ENCODE data around the gene SRSF5.

Gene SRSF5

DNA sequence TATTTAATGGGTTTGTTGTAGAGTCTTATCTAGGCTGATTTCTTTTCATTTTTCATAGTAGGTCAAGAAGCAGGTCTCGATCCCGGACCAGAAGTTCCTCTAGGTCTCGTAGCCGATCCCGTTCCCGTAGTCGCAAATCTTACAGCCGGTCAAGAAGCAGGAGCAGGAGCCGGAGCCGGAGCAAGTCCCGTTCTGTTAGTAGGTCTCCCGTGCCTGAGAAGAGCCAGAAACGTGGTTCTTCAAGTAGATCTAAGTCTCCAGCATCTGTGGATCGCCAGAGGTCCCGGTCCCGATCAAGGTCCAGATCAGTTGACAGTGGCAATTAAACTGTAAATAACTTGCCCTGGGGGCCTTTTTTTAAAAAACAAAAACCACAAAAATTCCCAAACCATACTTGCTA lies 4.2 kb downstream of the SRSF5 start:
- no peak for DNase-seq

DNA sequence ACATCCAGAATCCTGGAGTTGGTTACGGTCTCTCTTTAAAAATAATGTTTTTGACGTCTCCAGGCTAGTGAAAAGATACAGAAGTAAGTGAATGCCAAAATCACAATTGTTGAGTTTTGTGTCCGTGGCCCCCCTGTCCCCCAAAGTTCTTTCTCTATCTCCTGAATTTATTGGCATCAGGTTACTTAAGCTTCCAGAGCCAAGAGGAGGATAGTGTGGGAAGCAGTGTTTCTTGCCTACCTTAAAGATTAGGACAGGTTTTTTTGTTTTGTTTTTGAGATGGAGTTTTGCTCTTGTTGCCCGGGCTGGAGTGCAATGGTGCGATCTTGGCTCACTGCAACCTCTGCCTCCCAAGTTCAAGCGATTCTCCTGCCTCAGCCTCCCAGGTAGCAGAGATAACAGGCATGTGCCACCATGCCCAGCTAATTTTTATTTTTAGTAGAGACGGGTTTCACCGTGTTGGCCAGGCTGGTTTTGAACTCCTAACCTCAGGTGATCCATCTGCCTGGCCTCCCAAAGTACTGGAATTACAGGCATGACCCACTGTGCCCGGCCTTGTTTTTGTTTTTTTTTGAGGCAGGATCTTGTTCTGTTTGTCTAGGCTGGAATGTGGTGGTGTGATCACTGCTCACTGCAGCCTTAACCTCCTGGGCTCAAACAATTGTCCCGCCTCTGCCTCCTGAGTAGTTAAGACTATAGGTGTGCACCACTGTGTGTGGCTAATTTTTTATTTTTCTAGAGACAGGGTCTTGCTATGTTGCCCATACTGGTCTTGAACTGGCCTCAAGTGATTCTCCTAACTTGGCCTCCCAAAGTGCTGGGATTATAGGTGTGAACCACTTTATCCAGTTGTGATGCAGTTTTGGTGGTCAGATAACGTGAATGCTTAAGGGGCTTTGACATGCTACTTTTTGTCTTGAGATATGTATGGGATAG lies 5.4 kb downstream of the SRSF5 start:
- no peak for DNase-seq

DNA sequence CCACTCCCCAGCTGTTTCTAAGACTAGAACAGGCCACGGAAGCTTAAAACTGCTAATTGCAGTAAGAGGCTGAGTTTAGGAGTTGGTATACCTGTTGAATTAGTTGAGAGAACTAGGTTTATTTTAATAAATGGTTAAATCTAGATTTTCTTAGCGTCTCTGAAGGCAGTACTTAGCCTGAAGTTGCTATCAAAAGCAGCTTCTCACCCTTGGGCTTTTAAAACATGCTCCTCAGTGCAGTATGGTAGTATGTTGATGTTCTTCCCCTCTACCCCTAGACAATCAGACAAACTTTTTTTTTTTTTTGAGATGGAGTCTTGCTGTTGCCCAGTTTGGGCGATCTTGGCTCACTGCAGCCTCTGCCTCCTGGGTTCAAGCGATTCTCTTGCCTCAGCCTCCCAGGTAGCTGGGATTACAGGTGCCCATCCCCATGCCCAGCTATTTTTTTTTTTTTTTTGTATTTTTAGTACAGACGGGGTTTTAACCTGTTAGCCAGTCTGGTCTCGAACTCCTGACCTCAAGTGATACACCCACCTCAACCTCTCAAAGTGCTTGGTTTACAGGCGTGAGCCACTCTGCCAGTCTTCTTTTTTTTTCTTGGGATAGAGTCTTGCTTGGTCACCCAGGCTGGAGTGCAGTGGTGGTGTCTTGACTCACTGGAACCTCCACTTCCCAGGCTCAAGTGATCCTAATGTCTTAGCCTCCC lies 6.8 kb downstream of the SRSF5 start:
- no peak for DNase-seq

DNA sequence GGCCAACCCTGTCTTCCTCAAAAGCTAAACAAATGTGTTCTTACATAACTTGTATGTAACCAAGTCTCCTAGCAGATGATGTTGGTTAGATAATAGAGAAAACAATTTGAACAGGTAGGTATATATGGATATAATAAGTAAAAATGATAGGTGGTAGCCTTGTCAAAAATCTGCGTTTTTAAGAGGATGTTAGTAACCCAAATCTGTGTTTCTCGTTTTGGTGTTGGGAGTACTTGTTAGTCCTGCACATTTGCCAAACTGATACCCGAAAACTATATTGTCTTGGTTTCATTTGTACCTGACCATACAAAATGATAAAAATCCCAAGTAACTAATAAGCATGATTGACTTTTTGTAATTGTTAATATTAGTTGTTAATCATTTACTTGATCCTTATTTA lies 8.1 kb downstream of the SRSF5 start:
- DNase-seq: no peak

DNA sequence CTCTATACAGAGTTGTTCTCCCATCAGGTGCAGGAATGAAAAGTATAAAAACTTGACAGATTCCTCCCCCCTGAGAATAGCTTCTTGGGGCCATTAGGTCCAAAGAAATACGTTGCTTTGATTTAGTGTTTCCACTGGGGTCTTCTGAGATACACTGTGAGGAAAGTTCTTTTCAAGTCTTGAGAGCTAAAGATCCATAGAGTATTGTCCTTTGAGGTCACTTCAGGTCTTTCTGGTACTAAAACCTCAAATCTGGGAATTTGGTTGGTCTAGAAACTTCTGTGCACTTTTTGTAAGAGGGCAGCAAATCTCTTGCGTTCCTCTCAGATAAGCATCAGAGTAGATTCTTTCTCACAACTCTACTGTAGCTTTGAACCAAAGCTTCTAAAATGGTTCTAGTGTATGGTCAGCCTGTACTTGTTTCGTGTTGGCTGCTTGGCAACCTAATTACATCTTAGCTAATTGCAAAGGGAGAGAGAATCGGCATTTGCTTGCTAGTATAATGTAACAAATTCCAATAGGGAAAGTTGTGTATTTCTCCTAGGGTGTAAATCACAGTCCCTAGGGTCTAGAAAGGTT lies 10.0 kb downstream of the SRSF5 start:
- no peak for DNase-seq

DNA sequence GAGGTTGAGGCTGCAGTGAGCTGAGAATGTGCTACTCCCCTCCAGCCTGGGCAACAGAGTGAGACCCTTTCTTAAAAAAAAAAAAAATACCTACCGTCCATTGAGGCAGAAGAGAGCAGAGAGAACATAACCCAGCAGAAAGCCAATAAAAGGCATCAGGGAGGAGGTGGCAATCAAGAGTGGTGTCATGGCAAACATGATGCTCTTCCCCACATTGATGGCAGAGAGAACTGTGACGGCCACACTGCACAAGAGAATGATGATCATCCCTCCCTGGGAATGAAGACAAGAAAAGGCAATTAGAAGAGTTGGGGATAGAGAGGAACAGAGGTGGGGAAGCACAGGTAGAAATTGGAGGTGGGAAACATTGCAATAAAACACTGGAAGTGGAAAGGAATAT lies 12.1 kb downstream of the SRSF5 start:
- no peak for DNase-seq

DNA sequence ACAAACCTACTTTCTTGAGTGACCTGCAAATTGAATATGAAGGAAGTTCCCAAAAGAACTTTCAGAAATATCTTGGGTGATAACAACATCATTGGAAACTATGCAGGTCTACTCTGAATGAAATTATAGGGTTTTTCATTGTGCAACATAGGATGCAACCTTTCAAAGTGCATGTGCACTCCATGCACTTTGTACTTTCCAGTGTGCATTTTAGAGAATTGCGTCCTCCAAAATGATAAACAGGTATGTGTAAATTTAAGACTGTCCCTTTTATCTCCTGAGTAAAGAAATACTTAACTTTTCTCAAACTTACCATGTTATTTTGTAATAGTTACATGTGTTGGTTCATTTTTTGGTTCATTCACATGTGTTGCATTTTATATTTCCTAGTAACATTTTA lies 13.2 kb downstream of the SRSF5 start:
- DNase-seq: no peak

DNA sequence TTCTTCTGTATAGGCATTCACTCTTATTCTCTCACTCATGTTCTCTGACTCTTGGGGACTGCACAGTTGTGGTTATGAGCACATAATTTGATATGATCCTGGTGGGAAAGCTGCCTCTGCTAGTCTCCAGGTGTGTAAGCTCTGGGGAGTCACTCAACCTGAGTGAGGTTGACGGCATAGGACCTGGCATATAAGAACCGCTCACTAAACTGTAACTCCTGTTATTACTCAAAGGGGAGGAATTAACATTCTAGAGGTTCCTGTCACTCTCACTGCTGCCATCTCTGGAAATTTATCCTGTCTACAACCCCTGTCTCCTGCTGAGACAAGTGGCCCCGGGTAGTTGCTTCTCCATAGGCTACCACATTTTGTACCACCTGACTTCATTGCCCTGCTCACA lies 14.0 kb downstream of the SRSF5 start:
- no peak for DNase-seq

DNA sequence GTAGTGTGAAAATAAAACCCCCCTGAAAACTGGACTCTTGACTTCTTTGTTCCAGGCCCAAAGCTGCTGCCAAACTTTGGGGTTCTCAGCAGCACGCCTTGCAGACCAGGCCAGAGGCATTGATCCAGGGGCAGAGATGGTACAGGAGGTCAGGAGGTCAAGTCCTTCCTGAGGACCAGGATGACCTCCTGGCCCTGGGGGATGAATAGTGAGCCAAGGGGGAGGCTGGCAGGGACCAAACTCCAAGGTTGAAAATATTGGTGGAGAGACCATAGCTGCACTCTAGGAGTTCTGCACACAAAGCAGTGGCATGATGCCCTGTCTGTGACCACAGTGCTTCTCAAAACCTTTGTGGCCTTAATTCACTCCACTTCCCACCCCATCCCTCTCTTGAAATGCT lies 18.0 kb downstream of the SRSF5 start:
- no peak for DNase-seq

DNA sequence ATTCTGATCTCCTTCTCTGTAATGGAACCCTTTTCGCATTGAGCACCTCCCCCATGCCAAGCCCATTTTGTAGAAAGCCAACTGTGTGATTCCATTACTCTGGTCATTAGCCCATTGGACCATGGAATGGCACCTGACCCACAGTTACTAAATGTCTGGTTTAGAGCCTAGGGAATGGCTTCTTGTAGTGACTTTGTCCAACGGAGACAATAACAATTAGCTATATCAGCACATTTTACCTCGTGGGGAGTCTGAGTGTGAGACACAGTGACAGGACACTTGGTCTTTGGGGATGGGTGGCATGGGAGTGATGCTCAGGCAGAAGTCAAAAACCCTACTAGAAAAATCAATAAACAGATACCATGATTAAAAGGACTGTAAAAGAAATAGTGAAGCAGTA lies 19.7 kb downstream of the SRSF5 start:
- DNase-seq: no peak

DNA sequence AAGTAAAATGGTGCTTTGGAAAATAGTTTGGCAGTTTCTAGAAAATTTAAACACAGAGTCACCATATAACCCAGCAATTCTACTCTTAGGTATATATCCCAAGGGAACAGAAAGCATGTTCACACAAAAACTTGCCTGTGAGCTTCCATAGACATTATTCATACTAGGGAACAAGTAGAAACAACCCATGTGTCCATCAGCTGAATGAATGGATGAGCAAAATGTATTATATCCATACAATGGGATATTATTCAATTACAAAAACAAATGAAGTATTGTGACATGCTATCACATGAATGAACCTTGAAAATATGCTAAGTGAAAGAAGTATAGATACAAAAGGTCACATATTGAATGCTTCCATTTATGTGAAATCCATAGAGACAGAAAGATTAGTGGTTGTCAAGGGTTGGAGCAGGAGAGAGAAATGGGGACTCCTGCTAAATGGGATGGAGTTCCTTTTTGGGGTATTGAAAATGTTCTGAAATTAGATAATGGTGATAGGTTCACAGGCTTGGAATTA lies 22.2 kb downstream of the SRSF5 start:
- no peak for DNase-seq

DNA sequence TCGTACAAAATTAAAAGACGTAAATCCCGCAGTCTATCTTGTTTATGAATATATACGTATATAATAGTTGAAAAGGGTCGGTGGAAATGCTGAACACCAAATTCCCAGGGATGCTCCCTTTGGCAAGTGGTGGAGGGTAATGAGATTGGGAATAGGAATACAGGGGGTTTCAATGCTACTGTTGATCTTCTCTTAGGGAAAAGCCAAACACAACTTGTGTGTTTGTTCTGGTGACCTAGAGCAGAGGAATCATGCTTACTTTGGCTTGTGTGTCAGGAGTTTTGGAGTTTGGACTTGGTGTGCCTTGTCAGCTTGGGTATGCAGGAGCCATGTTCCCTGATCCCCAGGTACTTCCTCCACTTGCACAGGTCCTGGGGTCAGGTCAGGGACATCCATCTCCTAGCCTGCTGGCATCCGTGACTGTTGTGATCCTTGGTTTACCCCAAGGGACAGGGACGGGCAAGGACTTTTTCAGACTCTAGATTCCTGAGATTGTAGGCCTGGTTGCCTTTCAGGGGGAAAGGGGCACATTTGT lies 26.0 kb downstream of the SRSF5 start:
- DNase-seq: no peak

DNA sequence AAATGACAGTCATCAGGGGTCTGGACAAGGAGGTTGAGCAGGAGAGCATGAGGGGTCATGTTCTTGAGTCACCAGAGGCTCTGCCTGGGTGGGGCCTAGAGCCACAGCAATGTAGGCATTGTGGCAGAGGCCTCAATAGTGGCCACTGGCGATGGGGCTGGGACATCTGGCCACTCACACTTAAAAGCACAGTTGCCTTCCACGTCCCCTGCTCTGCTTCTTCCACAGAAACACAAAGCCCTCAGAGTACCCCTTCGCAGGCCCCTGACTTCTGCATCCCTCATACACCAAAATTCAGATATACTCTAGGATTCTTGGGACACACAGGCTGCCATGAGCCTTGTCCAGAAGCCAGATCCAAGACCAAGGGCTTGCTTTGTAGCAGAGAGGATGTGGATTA lies 27.8 kb downstream of the SRSF5 start:
- no peak for DNase-seq

DNA sequence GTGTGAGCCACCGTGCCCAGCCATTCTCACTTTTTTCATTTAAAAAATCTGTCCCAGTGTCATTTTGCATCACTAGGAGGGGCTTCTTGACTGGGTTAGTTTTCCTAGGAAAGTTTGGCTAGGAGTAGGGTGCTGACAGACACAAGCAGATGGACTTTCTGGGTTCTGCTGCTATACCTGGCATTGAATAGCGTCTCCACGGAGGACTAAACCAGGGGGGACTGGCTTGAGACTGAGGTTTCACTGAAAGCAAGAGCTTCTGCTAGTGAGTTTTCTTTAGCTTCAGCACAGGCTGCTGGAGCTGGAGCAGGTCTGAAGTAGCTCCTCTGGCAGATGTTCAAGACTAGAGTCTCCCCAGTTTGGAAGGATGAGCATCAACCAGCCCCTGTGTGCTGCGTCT lies 28.7 kb downstream of the SRSF5 start:
- no peak for DNase-seq

DNA sequence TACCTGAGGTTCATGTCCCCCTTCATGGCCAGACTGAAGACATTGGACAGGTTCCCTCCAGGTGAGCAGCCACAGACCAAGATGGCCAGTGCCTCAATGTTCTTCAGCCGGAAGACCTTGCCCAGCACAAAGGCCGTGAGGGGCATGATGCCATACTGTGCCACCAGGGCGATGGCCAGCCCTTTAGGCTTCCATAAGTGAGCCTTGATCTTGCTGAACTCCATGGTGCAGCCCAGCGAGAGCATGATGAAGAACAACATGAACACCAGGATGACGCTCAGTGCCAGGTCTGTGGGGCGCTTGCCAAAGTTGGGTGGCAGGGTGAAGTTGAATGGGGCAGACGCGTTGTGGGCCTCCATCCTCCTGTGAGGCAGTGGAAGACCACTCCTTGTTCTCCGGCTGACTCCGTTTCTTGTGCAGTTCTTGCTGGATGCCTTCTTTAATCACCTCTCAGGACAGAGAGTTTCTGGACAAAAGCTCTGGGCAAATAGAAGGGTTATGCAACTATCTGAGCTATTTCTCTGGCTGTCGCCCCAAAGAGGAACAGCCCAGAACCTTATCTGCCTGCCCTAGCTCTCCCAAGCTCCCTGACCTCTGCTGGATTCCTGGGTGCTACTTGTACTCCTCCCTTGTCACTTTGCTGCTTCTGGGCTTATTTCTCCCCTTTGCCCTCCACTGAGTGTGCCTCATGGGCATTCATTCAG lies 30.0 kb downstream of the SRSF5 start, which contains the start of gene SLC10A1:
Gene SLC10A1 (minus strand): TSS at position 445 of the 704 bp plus-strand sequence. CDS start 86 bp downstream, at position 359.
- no peak for DNase-seq

DNA sequence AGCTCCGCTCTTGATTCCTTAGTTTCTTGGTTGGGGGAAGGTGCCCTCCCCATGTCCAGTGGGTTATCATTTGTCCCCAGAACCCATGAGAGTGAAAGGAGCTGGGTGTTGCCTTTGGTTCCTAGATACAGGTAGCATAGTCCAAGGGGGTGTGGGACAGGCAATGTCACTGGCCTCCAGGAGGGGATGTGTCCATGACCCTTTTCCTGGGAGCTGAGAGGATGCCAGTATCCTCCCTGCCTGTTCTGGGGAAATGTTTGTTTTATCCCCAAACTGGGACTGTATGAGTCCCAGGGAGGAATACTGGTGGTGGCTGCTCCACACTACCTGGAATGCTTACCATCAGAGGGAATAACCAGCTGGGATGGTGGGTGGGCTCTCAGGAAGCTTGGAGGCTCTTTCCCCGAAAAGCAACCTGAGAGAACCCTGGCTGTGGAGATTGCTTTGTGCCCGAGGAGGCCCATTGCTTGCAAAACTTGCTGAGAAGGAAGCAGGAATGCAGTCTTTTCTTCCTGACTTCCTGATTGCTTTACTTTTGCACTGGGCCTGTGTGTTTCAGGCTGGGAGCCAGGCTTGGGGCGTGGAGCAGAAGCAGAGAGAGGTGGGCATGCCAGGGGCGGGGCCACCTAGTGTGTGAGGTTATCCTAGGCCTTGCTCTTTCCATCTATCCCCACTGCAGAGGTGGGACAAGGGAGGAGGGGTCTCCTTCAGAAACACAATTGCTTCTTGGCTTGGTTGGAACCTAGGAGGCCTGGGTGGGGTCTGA lies 30.8 kb downstream of the SRSF5 start:
- DNase-seq: no peak

DNA sequence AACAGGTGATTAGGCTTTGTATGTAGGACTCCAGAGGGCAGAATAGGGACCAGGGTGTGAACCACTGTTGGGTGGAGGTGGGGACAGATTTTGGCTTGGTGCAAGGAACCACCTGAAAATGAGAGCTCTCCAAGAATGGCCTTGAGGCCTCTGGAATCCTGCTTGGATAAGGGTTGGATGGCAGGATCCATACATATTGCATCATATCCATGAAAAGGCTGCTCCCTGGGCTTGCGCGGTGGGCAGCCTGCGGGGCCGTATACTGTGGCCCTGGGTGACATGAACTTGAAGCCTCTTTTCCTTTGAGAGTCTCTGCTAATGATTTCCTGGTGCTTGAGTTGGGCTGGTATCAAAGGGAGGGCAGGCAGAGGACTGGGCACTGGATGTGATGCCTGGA lies 31.4 kb downstream of the SRSF5 start:
- no peak for DNase-seq

DNA sequence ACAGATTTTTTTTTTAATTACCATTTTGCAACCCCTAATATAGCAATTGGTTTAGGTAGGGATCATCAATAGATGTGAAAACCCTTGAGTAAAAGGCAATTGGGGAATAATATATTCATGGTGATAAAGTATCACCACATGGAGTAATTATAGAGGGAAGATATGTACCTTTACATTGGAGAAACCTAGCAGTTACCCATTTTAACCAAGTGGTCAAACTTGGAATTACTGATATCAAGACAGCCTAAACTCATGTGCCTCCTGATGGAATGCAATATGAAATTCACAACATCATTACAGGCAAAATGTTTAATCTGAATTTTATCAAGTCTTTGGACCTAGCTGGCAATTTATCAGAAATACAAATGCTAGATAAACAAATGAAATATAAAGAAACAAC lies 36.8 kb downstream of the SRSF5 start:
- DNase-seq: no peak

DNA sequence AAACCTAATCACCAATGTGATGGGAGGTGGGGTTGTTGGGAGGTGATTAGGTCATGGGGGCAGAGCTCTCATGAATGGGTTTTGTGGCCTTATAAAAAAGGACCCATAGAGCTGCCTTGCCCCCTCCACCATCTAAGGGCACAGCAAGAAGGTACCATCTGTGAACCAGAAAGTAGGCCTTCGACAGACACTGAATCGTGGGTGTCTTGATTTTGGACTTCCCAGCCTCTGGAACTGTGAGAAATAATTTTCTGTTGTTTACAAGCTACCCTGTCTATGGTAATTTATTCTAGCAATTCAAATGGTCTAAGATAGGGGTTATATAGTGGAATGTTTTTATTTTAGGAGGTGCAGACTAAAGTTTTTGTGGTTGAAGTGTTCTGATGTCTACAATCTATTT lies 38.0 kb downstream of the SRSF5 start:
- no peak for DNase-seq

DNA sequence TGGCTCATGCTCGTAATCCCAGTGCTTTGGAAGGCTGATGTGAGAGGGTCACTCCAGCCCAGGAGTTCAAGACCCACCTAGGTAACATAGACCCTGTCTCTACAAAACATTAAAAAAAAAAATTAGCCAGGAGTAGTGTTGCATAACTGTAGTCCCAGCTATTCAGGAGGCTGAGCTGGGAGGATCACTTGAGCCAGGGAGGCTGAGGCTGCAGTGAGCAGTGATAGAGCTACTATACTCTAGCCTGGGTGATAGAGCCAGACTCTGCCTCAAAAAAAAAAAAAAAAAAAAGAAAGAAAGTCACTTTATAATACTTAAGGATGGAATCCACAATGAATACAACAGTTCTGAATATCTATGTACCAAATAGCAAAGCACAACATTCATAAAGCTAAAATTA lies 40.2 kb downstream of the SRSF5 start:
- no peak for DNase-seq

DNA sequence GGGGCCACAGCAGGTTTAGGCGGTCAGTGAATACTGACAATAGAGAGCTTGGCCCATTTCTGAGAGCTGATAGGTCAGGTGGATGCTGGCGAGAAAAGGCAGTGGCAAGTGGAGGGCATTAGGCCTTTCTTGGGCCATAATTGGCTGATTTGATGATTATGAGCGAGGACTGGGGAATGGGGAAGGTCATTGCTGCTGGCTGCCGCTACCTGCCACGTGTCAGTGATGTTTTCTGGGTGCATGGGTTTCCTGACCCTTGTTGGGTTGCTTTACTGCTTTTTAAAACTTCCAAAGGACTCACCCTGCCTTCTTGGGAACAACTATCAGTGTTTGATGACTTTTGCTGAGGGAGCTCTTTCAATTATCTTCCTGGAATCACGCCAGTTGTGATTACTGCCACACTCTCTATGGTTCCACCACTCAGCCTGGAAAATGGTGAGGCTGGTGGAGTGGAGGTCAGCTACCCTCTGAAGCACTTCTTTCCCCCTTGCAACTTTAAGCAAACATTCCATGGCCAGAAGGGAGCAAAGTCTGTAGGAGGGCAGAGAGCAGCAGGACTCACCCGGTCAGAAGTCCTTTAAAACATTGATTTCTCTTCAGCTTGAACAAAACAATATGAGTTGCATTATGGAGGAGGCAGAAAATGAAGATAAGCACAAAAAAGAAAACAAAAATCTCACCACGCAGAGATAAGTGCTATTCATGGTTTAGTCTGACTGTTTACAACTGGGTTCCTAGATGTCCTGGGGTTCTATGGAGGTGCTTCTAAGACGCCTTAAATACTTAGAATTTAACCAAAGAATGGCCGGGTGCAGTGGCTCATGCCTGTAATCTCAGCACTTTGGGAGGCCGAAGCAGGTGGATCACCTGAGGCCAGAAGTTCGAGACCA lies 42.2 kb downstream of the SRSF5 start:
- no peak for DNase-seq
